Activated T-helper 1 cell treated with Interleukin-2 at 50 U/mL for 16 hours (primary cell): Measurements from ENCODE around the gene CNNM2.
"Not testable (repeated sequence)": the region's sequence is repeated elsewhere in the genome, so short reads cannot be mapped to it uniquely, and the experiment has no call there.

Experiments
- DNase-seq: peaks from one replicate; pipeline ENCODE4 v3.0.0-alpha.2; 2020; ENCODE audit warnings: low read depth

Gene CNNM2

DNA sequence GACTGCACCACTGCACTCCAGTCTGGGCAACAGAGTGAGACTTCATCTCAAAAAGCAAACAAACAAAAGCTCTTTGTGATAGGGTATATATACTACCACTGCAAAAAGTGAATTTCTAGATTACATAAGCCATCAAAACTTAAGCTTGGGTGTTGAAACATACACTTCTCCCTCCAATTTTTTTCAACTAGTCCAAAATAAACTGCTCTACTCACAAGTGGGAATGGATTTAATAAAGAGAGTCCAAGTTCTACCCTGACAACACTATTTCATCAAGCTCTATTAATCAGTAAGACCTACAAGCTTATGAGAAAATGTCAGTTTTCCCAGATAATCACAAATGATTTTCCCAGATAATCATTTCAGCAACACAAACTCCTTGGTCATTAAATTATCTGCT is 192.3 kb downstream of the CNNM2 start:
- DNase-seq, result no peak

DNA sequence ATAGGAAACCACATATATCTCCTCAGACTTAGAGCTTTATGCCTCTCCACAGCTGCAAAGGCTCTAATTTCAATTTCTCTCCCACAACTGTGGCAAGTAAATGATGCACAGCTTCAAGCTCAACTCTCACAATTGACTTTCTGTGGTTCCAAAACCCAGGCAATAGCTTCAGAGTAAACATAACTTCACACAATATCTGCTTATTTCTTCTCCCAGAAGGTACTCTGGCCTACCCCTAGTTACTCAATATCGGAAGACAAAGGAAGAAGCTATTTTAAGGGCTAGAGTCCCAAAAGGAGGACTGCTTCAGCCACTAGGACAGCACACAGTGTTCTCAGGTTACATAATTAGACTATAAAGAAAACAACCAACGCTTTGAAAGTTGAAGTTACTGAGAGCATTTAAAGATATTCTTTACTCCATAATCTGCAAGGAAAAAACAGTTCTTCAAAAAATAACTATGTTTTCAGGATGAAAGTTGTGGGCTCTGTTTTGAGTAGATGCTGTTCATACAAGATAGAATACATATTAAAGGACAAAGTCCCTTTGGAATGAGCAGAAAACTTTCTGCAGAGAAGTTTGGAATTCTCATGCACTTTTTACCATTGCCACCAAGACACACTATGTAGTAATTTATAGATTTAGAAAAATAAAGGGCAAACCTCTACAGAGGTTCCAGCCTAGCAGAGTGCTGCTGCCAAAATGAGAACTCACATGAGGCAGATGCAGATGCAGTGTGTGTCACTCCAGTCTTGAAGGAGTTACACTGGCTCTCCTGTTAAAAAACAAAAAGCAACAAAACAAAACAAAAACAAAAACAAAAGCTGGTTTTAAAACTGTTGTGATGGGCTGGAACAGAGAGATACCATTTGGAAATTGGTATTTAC is 193.2 kb downstream of the CNNM2 start:
- no peak for DNase-seq

- DNase-seq, result no peak
These were observed 194.1 kb downstream of the CNNM2 start for GRCh38 chr10:103111918-103112877.

DNA sequence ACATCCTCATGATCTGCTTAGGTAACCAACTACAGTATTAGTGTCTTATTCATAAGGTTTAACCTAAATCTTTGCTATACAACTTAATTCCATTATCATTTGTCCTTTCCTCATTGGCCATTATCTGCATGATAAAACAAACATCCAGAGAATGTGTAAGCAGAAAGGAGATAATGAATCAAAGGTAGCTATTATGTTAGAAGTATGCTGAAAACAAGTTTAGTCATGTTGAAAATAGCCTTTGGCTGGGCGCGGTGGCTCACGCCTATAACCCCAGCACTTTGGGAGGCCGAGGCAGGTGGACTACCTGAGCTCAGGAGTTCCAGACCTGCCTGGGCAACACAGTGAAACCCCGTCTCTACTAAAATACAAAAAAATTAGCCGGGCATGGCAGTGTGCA is 196.8 kb downstream of the CNNM2 start:
- DNase-seq, result no peak

DNA sequence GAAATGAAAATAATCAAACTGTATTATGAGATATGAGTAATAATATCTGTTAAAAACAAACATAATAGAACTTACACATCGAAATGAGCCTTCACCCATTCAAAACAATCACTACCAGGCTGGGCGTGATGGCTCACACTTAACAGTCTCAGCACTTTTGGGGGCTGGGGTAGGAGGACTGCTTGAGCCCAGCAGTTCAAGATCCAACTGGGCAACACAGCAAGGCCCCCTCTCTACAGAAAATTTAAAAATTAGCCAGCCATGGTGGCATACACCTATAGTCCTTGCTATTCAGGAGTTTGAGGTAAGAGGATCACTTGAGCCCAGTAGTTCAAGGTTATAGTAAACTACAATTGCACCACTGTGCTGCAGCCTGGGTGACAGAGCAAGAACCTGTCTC is 199.2 kb downstream of the CNNM2 start:
- DNase-seq, result no peak

GRCh38 chr10:103120546-103120945 is 202.5 kb downstream of the CNNM2 start:
- DNase-seq, result no peak

- no peak for DNase-seq
These were observed 203.1 kb downstream of the CNNM2 start for GRCh38 chr10:103120977-103121735.

DNA sequence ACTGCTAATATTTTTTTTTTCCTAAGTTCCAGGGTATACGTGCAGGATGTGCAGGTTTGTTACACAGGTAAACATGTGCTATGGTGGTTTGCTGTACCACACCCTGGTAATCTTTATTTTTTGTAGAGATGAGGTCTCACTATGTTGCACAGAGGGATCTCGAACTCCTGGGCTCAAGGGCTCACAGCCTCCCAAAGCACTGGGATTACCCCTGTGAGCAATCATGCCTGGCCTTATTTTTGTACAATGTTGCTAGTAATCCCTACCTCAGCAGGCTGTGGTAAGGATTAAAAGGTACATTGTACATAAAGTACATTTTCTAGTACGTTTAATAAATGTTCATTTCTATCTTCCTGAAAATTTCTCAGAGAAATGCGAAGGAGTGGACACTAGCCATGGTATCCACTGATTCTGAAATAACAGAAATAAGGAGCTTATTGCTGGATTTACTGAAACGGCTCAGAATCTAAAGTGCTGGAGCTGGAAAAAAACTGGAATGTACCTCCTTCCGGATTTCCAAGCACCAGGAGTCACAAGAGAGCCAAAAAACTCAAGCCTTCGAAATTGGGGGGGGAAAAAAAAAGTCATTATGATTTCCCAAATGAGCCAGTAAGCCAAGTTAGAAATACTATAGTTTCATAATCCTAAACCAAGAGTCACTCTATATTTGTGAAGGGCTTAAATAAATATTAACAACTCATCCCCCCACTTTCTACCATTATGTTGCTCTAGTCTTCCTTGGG is 205.4 kb downstream of the CNNM2 start:
- no peak for DNase-seq

DNA sequence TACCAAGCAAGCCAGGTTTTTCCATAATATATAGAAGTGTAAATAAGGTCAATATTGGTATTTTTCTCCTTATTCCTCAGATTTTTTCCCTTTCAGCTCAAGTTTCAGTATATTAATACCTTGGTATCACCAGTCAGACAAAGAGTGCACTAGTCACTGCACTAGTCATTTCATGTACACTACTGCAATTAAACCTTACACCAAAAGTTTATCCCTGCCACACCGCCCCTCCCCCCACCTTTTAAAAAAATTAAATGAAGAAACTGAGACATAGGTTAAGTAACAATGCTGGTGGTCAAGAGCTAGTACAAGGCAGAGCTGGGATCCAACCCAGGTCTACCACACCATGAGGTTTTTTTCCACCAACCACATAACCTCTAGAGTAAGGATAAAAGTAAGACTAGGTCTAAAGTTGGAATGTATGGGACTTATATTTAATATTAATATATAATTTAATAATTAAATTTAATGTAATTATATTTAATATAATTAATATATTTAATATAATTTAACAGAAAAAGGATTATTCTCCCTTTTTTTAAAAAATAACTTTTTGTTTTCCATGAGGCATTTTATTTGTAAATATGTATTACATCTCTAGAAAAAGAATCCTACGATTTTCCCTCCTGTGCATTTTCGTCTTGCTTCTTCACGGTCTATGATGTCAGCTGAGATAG is 206.5 kb downstream of the CNNM2 start:
- DNase-seq, result no peak

- DNase-seq, result no peak
These were observed 207.5 kb downstream of the CNNM2 start for GRCh38 chr10:103125323-103126267.

DNA sequence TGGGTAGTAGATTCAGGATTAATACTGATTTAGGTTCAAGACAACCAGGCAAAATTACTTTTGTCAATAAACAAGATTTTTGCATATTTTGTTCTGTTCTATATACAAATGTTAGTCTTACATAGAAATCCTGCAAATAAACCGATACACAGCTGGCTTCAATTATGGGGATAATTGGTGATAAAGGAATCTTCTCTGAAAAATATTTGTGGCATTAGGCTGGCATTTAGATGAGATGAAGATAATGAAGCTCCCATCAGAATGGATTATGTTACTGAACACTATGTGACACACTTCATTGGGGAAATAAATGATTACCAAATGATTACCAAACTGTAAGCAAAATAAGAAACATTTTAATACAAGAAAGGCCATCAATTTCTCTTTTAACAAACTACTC is 209.1 kb downstream of the CNNM2 start:
- no peak for DNase-seq

- DNase-seq, result not testable (repeated sequence)
These were observed 212.1 kb downstream of the CNNM2 start for GRCh38 chr10:103130180-103130579.

GRCh38 chr10:103130910-103131309 is 212.8 kb downstream of the CNNM2 start:
- DNase-seq, result no peak

- DNase-seq, result not testable (repeated sequence)
These were observed 217.1 kb downstream of the CNNM2 start for GRCh38 chr10:103135168-103135567.

DNA sequence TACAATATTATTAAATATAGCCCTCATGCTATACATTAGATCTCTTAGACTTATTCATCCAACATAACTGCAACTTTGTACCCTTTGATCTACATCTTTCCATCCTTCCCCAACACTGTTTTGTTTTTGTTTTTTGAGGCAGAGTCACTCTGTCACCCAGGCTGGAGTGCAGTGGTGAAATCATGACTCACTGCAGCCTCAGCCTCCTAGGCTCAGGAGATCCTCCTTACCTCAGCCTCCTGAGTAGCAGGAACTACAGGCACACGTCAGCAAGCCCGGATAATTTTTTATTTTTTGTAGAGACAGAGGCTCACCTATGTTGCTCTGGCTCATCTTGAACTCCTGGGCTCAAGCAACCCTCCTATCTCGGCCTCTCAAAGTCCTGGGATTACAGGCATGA is 221.7 kb downstream of the CNNM2 start:
- DNase-seq, result no peak
